PC-9 (cell line): ENCODE data around the gene UBE2H. TPM values are rescaled to one million over a fixed set of nuclear protein-coding genes. Genes with fewer than 3 reads are reported as not detected.

Experiments used
- BruUV-seq: library from RNA; stranded (reverse); fragments of 400-500 nt; replicated peaks from 2 replicates; lab custom pipeline; 2021; lab: Mats Ljungman, UMichigan
- CTCF ChIA-PET: fragments of 300-600 bp; sonication (Branson Sonifier 250); formaldehyde crosslinking; loops from one replicate; lab custom pipeline; 2022; ENCODE audit warnings: antibody characterized with exemption; lab: Charles Lee
- POLR2A ChIA-PET: fragments of 300-600 bp; sonication (Branson Sonifier 250); formaldehyde crosslinking; loops from one replicate; lab custom pipeline; 2022; ENCODE audit warnings: antibody characterized with exemption; ENCODE audit not compliant: unreplicated experiment; lab: Charles Lee
- DNase-seq, 2 experiments: peaks; one replicate each; pipeline versions ENCODE4 v3.0.0 to v3.0.0-alpha.2; 2015 to 2022; ENCODE audit warnings: mixed read lengths in 1 of 2
- H2AFZ ChIP-seq: fragments of 200-600 bp; sonication (generic); 2 replicates; pipeline ENCODE4 v1.8.1; 2017; ENCODE audit warnings: antibody characterized with exemption
- H3F3A ChIP-seq: fragments of 200-600 bp; sonication (generic); 2 replicates; pipeline ENCODE4 v1.8.1; 2017; ENCODE audit warnings: antibody characterized with exemption, mild to moderate bottlenecking, low read depth; ENCODE audit not compliant: insufficient read depth
- H3K27ac ChIP-seq: fragments of 200-600 bp; sonication (generic); 2 replicates; pipeline ENCODE4 v1.6.1; 2016; ENCODE audit warnings: mixed run types
- H3K27me3 ChIP-seq: fragments of 200-600 bp; sonication (generic); 2 replicates; pipeline ENCODE4 v1.6.1; 2016; ENCODE audit warnings: low read depth, mixed run types; ENCODE audit not compliant: insufficient read depth
- H3K36me3 ChIP-seq: fragments of 200-600 bp; sonication (generic); 2 replicates; pipeline ENCODE4 v1.6.1; 2016; ENCODE audit warnings: low read depth, mixed run types
- H3K4me1 ChIP-seq: fragments of 200-600 bp; sonication (generic); replicated peaks from 2 replicates; pipeline ENCODE4 v1.6.1; 2016; ENCODE audit warnings: mixed run types; ENCODE audit not compliant: insufficient read depth
- H3K4me2 ChIP-seq: fragments of 200-600 bp; sonication (generic); 2 replicates; pipeline ENCODE4 v1.6.1; 2017; ENCODE audit warnings: mixed run types
- H3K4me3 ChIP-seq: fragments of 200-600 bp; sonication (generic); 2 replicates; pipeline ENCODE4 v1.6.1; 2016; ENCODE audit warnings: mixed run types
- H3K79me2 ChIP-seq: fragments of 200-600 bp; sonication (generic); 2 replicates; pipeline ENCODE4 v1.6.1; 2017; ENCODE audit warnings: low read depth, mixed run types
- H3K9me2 ChIP-seq: fragments of 200-600 bp; sonication (generic); 2 replicates; pipeline ENCODE4 v1.8.1; 2017; ENCODE audit warnings: mild to moderate bottlenecking; ENCODE audit not compliant: insufficient read depth
- H3K9me3 ChIP-seq: fragments of 200-600 bp; sonication (generic); 2 replicates; pipeline ENCODE4 v1.8.1; 2016; ENCODE audit warnings: low read depth; ENCODE audit not compliant: insufficient read depth
- H4K20me1 ChIP-seq: fragments of 200-600 bp; sonication (generic); 2 replicates; pipeline ENCODE4 v1.8.1; 2017; ENCODE audit not compliant: insufficient read depth
- EZH2 ChIP-seq: fragments of 200-600 bp; sonication (generic); IDR thresholded peaks from 2 replicates; pipeline ENCODE4 v1.8.0; 2017; ENCODE audit warnings: antibody characterized with exemption, low read depth
- intact Hi-C: fragments of 100-400 bp; cut with micrococcal nuclease; formaldehyde crosslinking; loops from one replicate; pipeline ENCODE4 v1.10.0; 2022; ENCODE audit not compliant: unreplicated experiment
- total RNA-seq: library from RNA; stranded (reverse); gene quantifications from 2 replicates; pipeline ENCODE4 v1.2.3, GENCODE V29; 2021
- TF ChIP-seq, protein P1 (sequence below): fragments of 200-600 bp; sonication (generic); conservative IDR thresholded peaks from 2 replicates; pipeline ENCODE4 v1.6.1; 2017; ENCODE audit warnings: mixed run types, antibody characterized with exemption, mild to moderate bottlenecking, moderate library complexity

The UBE2H gene
- total RNA-seq, 1 experiment from 2014 or later, result 211 TPM

GRCh38 chr7:129886167-129886817 is 66.5 kb downstream of the UBE2H start:
- Histone ChIP-seq H3K27ac (no peak overlapping the region), H3F3A (peaks cover 31% of the 10 kb centered on the region), H3K79me2 (peaks cover 42% of the 10 kb centered on the region), H3K4me3 (no peak overlapping the region), H3K9me2 (no peaks in the 10 kb centered on the region), H3K9me3 (no peaks in the 10 kb centered on the region), H3K36me3 (no peaks in the 10 kb centered on the region), H2AFZ (no peak overlapping the region), H4K20me1 (peaks cover 18% of the 10 kb centered on the region), H3K27me3 (no peaks in the 10 kb centered on the region), H3K4me1 (no peaks in the 10 kb centered on the region), H3K4me2 (no peak overlapping the region)
- CTCF ChIA-PET, result interaction anchor here (0.6 kb wide), 3 partner anchors 263 to 869 kb away, joined by 3 to 19 read pairs (median 3); no protein-coding TSS in a partner anchor
- POLR2A ChIA-PET, result interaction anchor here (0.6 kb wide), 1 partner anchor 10 kb away, joined by 3 read pairs; no protein-coding TSS in a partner anchor
- DNase-seq, result no peak
- BruUV-seq, result no TSS peak
- TF ChIP-seq, protein P1, sequence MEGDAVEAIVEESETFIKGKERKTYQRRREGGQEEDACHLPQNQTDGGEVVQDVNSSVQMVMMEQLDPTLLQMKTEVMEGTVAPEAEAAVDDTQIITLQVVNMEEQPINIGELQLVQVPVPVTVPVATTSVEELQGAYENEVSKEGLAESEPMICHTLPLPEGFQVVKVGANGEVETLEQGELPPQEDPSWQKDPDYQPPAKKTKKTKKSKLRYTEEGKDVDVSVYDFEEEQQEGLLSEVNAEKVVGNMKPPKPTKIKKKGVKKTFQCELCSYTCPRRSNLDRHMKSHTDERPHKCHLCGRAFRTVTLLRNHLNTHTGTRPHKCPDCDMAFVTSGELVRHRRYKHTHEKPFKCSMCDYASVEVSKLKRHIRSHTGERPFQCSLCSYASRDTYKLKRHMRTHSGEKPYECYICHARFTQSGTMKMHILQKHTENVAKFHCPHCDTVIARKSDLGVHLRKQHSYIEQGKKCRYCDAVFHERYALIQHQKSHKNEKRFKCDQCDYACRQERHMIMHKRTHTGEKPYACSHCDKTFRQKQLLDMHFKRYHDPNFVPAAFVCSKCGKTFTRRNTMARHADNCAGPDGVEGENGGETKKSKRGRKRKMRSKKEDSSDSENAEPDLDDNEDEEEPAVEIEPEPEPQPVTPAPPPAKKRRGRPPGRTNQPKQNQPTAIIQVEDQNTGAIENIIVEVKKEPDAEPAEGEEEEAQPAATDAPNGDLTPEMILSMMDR, result no peak
- TF ChIP-seq EZH2, result no peak
- intact Hi-C loops, result no loop called here

DNA sequence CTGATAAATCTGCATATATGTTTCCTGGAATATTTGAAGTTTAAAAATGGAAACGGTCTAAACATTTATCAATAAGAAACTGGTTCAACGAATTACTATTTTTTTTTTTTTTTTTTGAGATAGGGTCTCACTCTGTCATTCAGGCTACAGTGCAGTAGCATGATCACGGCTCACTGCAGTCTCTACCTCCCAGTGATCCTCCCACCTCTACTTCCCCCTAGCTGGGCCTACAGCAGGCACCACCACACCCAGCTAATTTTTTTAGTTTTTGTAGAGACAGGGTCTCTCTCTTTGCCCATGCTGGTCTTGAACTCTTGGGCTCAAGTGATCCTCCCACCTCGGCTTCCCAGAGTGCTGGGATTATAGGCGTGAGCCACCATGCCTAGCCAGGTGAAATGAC is 68.3 kb downstream of the UBE2H start:
- Histone ChIP-seq H3K4me1 (no peaks in the 10 kb centered on the region), H3K4me3 (no peak overlapping the region), H3K27ac (no peak overlapping the region), H3K9me2 (no peaks in the 10 kb centered on the region), H3K36me3 (no peaks in the 10 kb centered on the region; the same call in 1 of the 2 replicates), H3F3A (peaks cover 30% of the 10 kb centered on the region), H3K4me2 (no peak overlapping the region), H3K9me3 (no peaks in the 10 kb centered on the region), H3K79me2 (peaks cover 37% of the 10 kb centered on the region), H2AFZ (no peak overlapping the region), H3K27me3 (no peaks in the 10 kb centered on the region), H4K20me1 (peaks cover 17% of the 10 kb centered on the region)
- intact Hi-C loops, result no loop called here
- POLR2A ChIA-PET, result interaction anchor here (0.6 kb wide), 1 partner anchor 33 kb away, joined by 14 read pairs; no protein-coding TSS in a partner anchor
- DNase-seq, result no peak
- no TSS peak for BruUV-seq
- CTCF ChIA-PET, result no interaction called here
- TF ChIP-seq, protein P1, result no peak
- TF ChIP-seq EZH2, result no peak

DNA sequence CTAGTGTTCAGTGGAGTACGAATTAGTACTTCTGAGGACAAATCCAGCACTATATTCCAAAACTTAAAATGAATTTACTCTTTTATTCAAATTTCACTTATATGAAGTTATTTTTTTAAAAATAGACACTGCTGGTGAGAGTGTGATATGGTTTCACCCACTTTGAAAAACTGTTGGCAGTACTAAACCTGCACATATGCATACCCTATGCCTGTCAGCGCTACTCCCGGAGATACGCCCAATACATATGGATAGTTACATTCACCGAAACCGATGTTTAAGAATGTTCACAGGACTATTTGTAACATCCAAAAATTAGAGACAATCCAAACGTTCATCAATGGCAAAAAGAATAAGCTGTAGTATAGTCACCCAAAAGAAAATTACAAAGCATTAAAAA is 69.6 kb downstream of the UBE2H start:
- Histone ChIP-seq H3K79me2 (peaks cover 26% of the 10 kb centered on the region), H3K4me2 (no peak overlapping the region), H3K27me3 (no peaks in the 10 kb centered on the region), H3K9me3 (no peaks in the 10 kb centered on the region), H3K27ac (no peak overlapping the region), H3K4me3 (no peak overlapping the region), H3K4me1 (0 out of 2 replicates have a peak, but pooled peaks cover 1% of the 10 kb centered on the region), H3F3A (peaks cover 30% of the 10 kb centered on the region), H3K36me3 (peaks cover 6% of the 10 kb centered on the region), H4K20me1 (peaks cover 16% of the 10 kb centered on the region), H3K9me2 (no peaks in the 10 kb centered on the region), H2AFZ (no peak overlapping the region)
- TF ChIP-seq, protein P1, result no peak
- no peak for TF ChIP-seq EZH2
- intact Hi-C loops, result no loop called here
- ChIA-PET CTCF (no interaction called here), POLR2A (interaction anchor here (0.6 to 0.7 kb wide), 2 partner anchors 126 to 620 kb away, joined by 4 to 6 read pairs; no protein-coding TSS in a partner anchor)
- no peak for DNase-seq
- BruUV-seq, result no TSS peak
